VCaP (cell line): ENCODE measurements around the gene ALPG.
A peak's percentile ranks its signal among the peaks of the same experiment; 100 is the strongest.
"Not testable (repeated sequence)": the region's sequence is repeated elsewhere in the genome, so short reads cannot be mapped to it uniquely, and the experiment has no call there.

Experiments used
- H3K27ac ChIP-seq: fragments of 450-650 bp; 2 replicates; pipeline ENCODE4 v1.5.1; 2017
- TF ChIP-seq, protein P1 (sequence below): fragments of 450-650 bp; conservative IDR thresholded peaks from 2 replicates; pipeline ENCODE4 v1.5.1; 2017; ENCODE audit warnings: mild to moderate bottlenecking, moderate library complexity

ALPG gene

GRCh38 chr2:232443669-232444408, 37.2 kb downstream of the ALPG start:
- not testable (repeated sequence) for H3K27ac ChIP-seq

- H3K27ac ChIP-seq: no peak overlapping the region
- TF ChIP-seq, protein P1, sequence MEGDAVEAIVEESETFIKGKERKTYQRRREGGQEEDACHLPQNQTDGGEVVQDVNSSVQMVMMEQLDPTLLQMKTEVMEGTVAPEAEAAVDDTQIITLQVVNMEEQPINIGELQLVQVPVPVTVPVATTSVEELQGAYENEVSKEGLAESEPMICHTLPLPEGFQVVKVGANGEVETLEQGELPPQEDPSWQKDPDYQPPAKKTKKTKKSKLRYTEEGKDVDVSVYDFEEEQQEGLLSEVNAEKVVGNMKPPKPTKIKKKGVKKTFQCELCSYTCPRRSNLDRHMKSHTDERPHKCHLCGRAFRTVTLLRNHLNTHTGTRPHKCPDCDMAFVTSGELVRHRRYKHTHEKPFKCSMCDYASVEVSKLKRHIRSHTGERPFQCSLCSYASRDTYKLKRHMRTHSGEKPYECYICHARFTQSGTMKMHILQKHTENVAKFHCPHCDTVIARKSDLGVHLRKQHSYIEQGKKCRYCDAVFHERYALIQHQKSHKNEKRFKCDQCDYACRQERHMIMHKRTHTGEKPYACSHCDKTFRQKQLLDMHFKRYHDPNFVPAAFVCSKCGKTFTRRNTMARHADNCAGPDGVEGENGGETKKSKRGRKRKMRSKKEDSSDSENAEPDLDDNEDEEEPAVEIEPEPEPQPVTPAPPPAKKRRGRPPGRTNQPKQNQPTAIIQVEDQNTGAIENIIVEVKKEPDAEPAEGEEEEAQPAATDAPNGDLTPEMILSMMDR: peak; percentile 69
These were observed 37.9 kb downstream of the ALPG start for GRCh38 chr2:232444409-232445148.

DNA sequence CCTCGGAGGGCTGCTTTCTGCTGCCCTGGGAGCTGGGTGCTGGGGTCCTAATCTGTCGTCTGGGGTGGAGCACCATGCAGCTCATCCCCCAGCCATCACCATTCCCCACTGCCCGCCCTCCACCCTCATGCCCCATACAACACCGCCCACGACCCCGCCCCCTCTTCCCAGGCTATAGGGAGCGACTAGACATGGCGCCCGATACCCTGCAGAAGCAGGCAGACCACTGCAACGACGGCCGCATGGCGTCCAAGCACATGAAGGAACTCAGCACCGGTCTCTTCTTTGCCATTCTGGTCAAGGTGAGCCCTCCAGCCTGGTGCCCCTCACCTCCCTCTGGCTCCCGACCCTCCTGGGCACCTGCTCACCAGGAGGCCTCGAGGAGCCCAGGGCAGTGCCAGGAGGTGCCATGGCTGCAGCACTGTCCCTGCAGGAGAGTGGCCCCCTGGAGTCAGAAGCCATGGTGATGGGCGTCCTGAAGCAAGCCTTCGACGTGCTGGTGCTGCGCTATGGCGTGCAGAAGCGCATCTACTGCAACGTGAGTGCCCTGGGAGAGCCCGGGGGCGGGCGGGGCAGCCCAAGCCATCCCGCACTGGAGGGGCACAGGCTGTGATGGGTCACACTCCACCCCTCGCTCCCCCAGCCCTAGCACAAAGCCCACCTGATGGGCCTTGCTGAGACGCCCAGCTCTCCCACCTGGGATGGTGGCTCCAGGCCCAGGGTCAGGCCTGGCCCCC, 38.7 kb downstream of the ALPG start:
- not testable (repeated sequence) for H3K27ac ChIP-seq

DNA sequence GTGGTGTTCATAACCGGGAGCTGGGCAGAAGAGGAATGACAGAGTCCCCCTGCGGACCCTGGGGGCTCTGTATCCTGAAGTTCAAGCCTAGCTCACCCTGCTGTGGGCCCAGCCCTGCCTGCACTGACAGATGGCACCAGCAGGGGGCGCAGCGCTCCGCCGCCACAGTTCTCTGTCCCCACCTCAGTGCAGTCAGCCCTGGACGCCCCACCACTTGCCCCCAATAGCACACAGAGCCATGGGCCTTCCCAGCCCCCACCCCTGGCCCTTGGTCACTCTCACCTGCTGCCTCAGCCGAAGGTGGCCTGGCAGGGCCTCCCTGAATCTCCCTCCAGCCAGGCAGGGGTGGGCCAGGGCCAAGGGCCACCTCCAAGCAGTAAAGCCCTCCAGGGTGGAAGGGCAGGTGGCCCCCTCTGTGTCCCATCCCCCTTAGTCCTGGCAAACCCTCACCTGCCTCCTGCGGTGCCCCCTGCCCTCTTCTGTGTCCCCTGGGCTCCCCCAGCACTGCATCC, 39.7 kb downstream of the ALPG start:
- TF ChIP-seq, protein P1: peak; percentile 49
- not testable (repeated sequence) for H3K27ac ChIP-seq

DNA sequence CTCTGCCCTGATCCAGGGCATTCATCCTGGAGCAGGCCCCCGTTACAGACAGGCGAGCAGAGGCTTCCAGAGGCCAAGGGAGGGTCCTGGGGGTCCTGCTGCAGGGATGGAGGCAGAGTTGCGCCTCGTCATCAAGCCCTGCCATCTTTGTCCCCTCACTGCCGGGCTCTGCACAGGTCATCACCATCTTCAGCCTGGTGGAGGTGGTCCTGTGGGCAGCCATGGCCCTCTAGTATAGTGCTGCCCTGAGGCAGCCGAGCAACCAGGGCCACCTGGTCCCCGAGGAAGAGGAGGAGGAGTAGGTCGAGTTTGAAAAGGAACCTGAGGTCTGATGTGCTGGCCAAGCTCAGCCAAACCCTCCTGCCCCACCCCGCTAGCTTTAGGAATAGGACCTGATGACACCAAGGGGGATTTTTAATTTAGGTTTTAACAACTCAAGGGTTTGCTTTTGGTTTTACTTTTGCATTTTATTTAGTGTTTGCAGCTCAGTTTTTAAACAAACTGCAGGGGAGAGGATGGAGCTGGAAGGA, 40.5 kb downstream of the ALPG start:
- H3K27ac ChIP-seq: no peak overlapping the region
- TF ChIP-seq, protein P1: no peak

DNA sequence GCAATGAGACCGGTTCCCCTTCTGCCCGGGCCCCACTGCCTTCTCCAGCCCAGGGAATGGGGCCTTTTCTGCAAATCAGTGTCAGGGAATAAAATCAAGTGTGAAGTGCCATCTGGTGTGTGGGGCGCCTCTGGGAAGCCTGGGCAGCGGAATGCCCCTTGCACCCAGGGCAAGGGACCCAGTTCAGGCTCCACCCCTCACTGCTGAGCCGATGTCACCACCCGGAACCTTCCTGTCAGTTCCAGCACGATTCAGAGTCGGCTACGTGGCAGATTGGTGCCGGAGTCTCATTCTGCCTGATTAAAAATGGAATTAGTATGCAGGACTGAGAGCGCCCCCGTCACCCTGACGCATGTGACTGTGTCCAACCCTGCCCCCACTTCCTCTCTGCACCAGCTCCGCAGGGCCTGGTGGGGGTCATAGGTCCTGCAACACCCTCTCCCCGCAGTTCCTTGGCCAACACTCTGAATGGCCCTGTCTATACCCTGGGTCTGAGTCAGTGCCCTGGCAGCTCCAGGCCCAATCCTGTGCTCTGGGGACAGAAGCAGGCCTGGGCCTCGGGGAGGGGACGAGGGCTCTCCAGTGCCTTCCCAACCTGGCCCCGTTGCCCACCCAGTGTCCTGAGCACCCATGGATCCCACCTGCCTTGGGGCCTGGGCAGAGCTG, 41.1 kb downstream of the ALPG start:
- TF ChIP-seq, protein P1: no peak
- no peak overlapping the region for H3K27ac ChIP-seq

DNA sequence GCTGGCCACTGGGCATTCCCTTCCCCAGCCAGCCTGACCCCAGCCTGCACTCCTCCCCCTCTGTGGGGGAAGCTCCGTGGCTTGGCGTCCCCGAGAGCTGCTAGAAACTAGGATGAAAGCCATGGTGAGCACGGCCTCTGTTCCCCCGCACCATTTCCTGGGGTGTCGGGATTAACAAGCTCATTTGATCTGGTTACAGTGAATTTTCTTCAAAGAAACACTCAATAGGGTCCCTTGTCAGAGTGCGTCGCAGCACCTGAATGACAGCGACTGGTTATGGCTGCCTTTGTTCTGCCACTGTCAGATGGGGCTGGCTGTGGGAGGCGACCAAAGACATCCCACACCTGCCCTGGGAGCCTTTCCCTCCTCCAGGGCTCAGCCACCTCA, 41.7 kb downstream of the ALPG start:
- H3K27ac ChIP-seq: no peak overlapping the region
- TF ChIP-seq, protein P1: no peak

DNA sequence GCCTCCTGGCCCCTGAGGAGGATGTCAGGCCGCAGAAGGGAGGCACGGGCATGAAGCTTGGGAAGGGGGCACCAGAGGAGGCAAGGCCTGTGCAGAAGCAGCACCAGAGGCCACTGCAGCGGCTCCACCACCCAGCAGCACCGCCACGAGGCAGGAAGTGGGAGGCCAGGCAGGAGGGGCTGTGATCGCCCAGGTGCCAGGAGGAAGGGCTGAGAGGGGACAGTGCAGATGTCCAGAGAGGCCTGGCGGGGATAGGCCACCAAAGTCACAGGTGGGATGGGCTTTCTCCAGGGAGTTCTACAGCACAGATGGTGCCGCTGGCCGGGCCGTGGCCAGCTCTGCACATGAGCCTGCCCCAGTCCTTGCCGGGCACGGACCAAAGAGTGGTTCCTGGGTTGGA, 43.3 kb downstream of the ALPG start:
- H3K27ac ChIP-seq: no peak overlapping the region
- TF ChIP-seq, protein P1: no peak

GRCh38 chr2:232451645-232452044, 45.0 kb downstream of the ALPG start:
- H3K27ac ChIP-seq: not testable (repeated sequence)
